ENCODE data around the gene COG3.

Gene COG3

GRCh38 chr13:45522571-45522970, 57.8 kb downstream of the COG3 start:
- Histone ChIP-seq H3K4me3 (ENCODE audit: low read length) (no peak overlapping the region), H3K36me3 (ENCODE audit: insufficient read depth, low read length) (peaks cover 68% of the 10 kb centered on the region), H3K9me3 (ENCODE audit: low read length) (no peaks in the 10 kb centered on the region), H3K4me1 (ENCODE audit: insufficient read depth, low read length) (no peaks in the 10 kb centered on the region), H2AFZ (ENCODE audit: low read depth, low read length) (no peak overlapping the region), H3K27me3 (ENCODE audit: insufficient read depth, low read length) (no peaks in the 10 kb centered on the region)

- Histone ChIP-seq H3K27me3 (ENCODE audit: insufficient read depth, low read length) (no peaks in the 10 kb centered on the region), H3K4me1 (ENCODE audit: insufficient read depth, low read length) (no peaks in the 10 kb centered on the region), H2AFZ (ENCODE audit: low read depth, low read length) (no peak overlapping the region), H3K9me3 (ENCODE audit: low read length) (no peaks in the 10 kb centered on the region), H3K4me3 (ENCODE audit: low read length) (no peak overlapping the region), H3K36me3 (ENCODE audit: insufficient read depth, low read length) (peaks cover 62% of the 10 kb centered on the region)
Observed at GRCh38 chr13:45527699-45528462, 63.1 kb downstream of the COG3 start.

GRCh38 chr13:45529758-45530157, 65.0 kb downstream of the COG3 start:
- no peaks in the 10 kb centered on the region for H3K27me3 ChIP-seq (ENCODE audit: insufficient read depth, low read length)
- H3K36me3 ChIP-seq (ENCODE audit: insufficient read depth, low read length), result peaks cover 68% of the 10 kb centered on the region
- H3K4me1 ChIP-seq (ENCODE audit: insufficient read depth, low read length), result no peaks in the 10 kb centered on the region

GRCh38 chr13:45534604-45535003, 69.9 kb downstream of the COG3 start:
- Histone ChIP-seq H3K4me1 (ENCODE audit: insufficient read depth, low read length) (no peaks in the 10 kb centered on the region), H2AFZ (ENCODE audit: low read depth, low read length) (no peak overlapping the region), H3K9me3 (ENCODE audit: low read length) (no peaks in the 10 kb centered on the region), H3K27me3 (ENCODE audit: insufficient read depth, low read length) (no peaks in the 10 kb centered on the region), H3K36me3 (ENCODE audit: insufficient read depth, low read length) (peaks cover 52% of the 10 kb centered on the region), H3K4me3 (ENCODE audit: low read length) (no peak overlapping the region)

More at GRCh38 chr13:45529758-45530157, 65.0 kb downstream of the COG3 start:
- Histone ChIP-seq H3K4me3 (ENCODE audit: low read length) (no peak overlapping the region), H2AFZ (ENCODE audit: low read depth, low read length) (no peak overlapping the region), H3K9me3 (ENCODE audit: low read length) (no peaks in the 10 kb centered on the region)

GRCh38 chr13:45536224-45536623, 71.5 kb downstream of the COG3 start:
- H3K9me3 ChIP-seq (ENCODE audit: low read length), result no peaks in the 10 kb centered on the region
- H3K27me3 ChIP-seq (ENCODE audit: insufficient read depth, low read length), result no peaks in the 10 kb centered on the region
- no peak overlapping the region for H2AFZ ChIP-seq (ENCODE audit: low read depth, low read length)
- H3K4me3 ChIP-seq (ENCODE audit: low read length), result no peak overlapping the region
- no peaks in the 10 kb centered on the region for H3K4me1 ChIP-seq (ENCODE audit: insufficient read depth, low read length)
- peaks cover 37% of the 10 kb centered on the region for H3K36me3 ChIP-seq (ENCODE audit: insufficient read depth, low read length)

- Histone ChIP-seq H2AFZ (ENCODE audit: low read depth, low read length) (no peak overlapping the region), H3K36me3 (ENCODE audit: insufficient read depth, low read length) (peaks cover 29% of the 10 kb centered on the region)
Observed at GRCh38 chr13:45537516-45537915, 72.8 kb downstream of the COG3 start.

GRCh38 chr13:45538382-45538781, 73.6 kb downstream of the COG3 start:
- no peak overlapping the region for H3K4me3 ChIP-seq (ENCODE audit: low read length)
- H3K27me3 ChIP-seq (ENCODE audit: insufficient read depth, low read length), result no peaks in the 10 kb centered on the region
- no peaks in the 10 kb centered on the region for H3K4me1 ChIP-seq (ENCODE audit: insufficient read depth, low read length)
- H3K36me3 ChIP-seq (ENCODE audit: insufficient read depth, low read length), result peaks cover 22% of the 10 kb centered on the region
- no peaks in the 10 kb centered on the region for H3K9me3 ChIP-seq (ENCODE audit: low read length)
- H2AFZ ChIP-seq (ENCODE audit: low read depth, low read length), result no peak overlapping the region

More at GRCh38 chr13:45537516-45537915, 72.8 kb downstream of the COG3 start:
- H3K9me3 ChIP-seq (ENCODE audit: low read length), result no peaks in the 10 kb centered on the region
- H3K4me1 ChIP-seq (ENCODE audit: insufficient read depth, low read length), result no peaks in the 10 kb centered on the region
- no peak overlapping the region for H3K4me3 ChIP-seq (ENCODE audit: low read length)
- no peaks in the 10 kb centered on the region for H3K27me3 ChIP-seq (ENCODE audit: insufficient read depth, low read length)

- Histone ChIP-seq H3K4me1 (ENCODE audit: insufficient read depth, low read length) (no peaks in the 10 kb centered on the region), H3K4me3 (ENCODE audit: low read length) (no peak overlapping the region), H3K9me3 (ENCODE audit: low read length) (no peaks in the 10 kb centered on the region), H2AFZ (ENCODE audit: low read depth, low read length) (no peak overlapping the region), H3K27me3 (ENCODE audit: insufficient read depth, low read length) (no peaks in the 10 kb centered on the region), H3K36me3 (ENCODE audit: insufficient read depth, low read length) (peaks cover 8% of the 10 kb centered on the region)
Observed at GRCh38 chr13:45540195-45540594, 75.5 kb downstream of the COG3 start.

- no peaks in the 10 kb centered on the region for H3K27me3 ChIP-seq (ENCODE audit: insufficient read depth, low read length)
- H3K9me3 ChIP-seq (ENCODE audit: low read length), result no peaks in the 10 kb centered on the region
Observed at GRCh38 chr13:45540864-45541263, 76.1 kb downstream of the COG3 start.

GRCh38 chr13:45541806-45542205, 77.1 kb downstream of the COG3 start:
- Histone ChIP-seq H3K4me1 (ENCODE audit: insufficient read depth, low read length) (no peaks in the 10 kb centered on the region), H3K9me3 (ENCODE audit: low read length) (no peaks in the 10 kb centered on the region), H2AFZ (ENCODE audit: low read depth, low read length) (no peak overlapping the region), H3K36me3 (ENCODE audit: insufficient read depth, low read length) (no peaks in the 10 kb centered on the region), H3K4me3 (ENCODE audit: low read length) (no peak overlapping the region), H3K27me3 (ENCODE audit: insufficient read depth, low read length) (no peaks in the 10 kb centered on the region)

More at GRCh38 chr13:45540864-45541263, 76.1 kb downstream of the COG3 start:
- Histone ChIP-seq H2AFZ (ENCODE audit: low read depth, low read length) (no peak overlapping the region), H3K36me3 (ENCODE audit: insufficient read depth, low read length) (peaks cover 2% of the 10 kb centered on the region), H3K4me3 (ENCODE audit: low read length) (no peak overlapping the region), H3K4me1 (ENCODE audit: insufficient read depth, low read length) (no peaks in the 10 kb centered on the region)

- Histone ChIP-seq H3K4me1 (ENCODE audit: insufficient read depth, low read length) (no peaks in the 10 kb centered on the region), H3K4me3 (ENCODE audit: low read length) (no peak overlapping the region), H3K27me3 (ENCODE audit: insufficient read depth, low read length) (no peaks in the 10 kb centered on the region), H3K36me3 (ENCODE audit: insufficient read depth, low read length) (no peaks in the 10 kb centered on the region), H3K9me3 (ENCODE audit: low read length) (no peaks in the 10 kb centered on the region), H2AFZ (ENCODE audit: low read depth, low read length) (no peak overlapping the region)
Observed at GRCh38 chr13:45542391-45542790, 77.7 kb downstream of the COG3 start.

GRCh38 chr13:45542878-45543277, 78.1 kb downstream of the COG3 start:
- Histone ChIP-seq H3K27me3 (ENCODE audit: insufficient read depth, low read length) (no peaks in the 10 kb centered on the region), H3K4me1 (ENCODE audit: insufficient read depth, low read length) (no peaks in the 10 kb centered on the region), H2AFZ (ENCODE audit: low read depth, low read length) (no peak overlapping the region), H3K36me3 (ENCODE audit: insufficient read depth, low read length) (no peaks in the 10 kb centered on the region), H3K9me3 (ENCODE audit: low read length) (no peaks in the 10 kb centered on the region), H3K4me3 (ENCODE audit: low read length) (no peak overlapping the region)

- H2AFZ ChIP-seq (ENCODE audit: low read depth, low read length), result no peak overlapping the region
- H3K4me3 ChIP-seq (ENCODE audit: low read length), result no peak overlapping the region
- no peaks in the 10 kb centered on the region for H3K4me1 ChIP-seq (ENCODE audit: insufficient read depth, low read length)
- no peaks in the 10 kb centered on the region for H3K9me3 ChIP-seq (ENCODE audit: low read length)
- no peaks in the 10 kb centered on the region for H3K27me3 ChIP-seq (ENCODE audit: insufficient read depth, low read length)
- no peaks in the 10 kb centered on the region for H3K36me3 ChIP-seq (ENCODE audit: insufficient read depth, low read length)
Observed at GRCh38 chr13:45544520-45544919, 79.8 kb downstream of the COG3 start.

Measured in neuron (in vitro differentiated cells).